Measurements from ENCODE around the gene SCN5A.

DNA sequence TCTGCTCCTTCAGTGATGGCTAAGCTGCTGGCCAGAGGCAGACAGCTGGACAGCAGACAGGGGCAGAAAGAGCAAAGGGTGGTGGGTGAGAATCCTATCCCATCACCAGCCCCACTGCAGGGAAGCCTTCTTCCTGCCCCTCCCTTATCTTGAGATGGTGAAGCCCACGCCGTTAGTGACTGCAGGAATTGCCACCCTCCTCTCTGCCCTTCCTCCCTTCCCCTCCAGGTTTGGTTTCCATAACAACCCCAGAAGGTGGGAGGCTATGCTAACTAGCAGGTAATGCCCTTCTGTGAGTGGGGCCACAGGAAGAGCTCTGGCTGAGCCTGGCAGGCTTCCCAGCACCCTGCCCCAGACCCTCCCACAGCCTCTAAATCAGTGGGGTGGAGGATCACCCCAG is 32.8 kb downstream of the SCN5A start:
- TF ChIP-seq, protein P1, sequence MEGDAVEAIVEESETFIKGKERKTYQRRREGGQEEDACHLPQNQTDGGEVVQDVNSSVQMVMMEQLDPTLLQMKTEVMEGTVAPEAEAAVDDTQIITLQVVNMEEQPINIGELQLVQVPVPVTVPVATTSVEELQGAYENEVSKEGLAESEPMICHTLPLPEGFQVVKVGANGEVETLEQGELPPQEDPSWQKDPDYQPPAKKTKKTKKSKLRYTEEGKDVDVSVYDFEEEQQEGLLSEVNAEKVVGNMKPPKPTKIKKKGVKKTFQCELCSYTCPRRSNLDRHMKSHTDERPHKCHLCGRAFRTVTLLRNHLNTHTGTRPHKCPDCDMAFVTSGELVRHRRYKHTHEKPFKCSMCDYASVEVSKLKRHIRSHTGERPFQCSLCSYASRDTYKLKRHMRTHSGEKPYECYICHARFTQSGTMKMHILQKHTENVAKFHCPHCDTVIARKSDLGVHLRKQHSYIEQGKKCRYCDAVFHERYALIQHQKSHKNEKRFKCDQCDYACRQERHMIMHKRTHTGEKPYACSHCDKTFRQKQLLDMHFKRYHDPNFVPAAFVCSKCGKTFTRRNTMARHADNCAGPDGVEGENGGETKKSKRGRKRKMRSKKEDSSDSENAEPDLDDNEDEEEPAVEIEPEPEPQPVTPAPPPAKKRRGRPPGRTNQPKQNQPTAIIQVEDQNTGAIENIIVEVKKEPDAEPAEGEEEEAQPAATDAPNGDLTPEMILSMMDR (IDR thresholded peaks at IDR 0.05) = no peak
- no peak for TF ChIP-seq EZH2 (IDR thresholded peaks at IDR 0.05)
